Medulla oblongata (tissue), 1 donor: Measurements from ENCODE around the gene MYCBP.
"Not testable (repeated sequence)": the region's sequence is repeated elsewhere in the genome, so short reads cannot be mapped to it uniquely, and the experiment has no call there.

Experiments
- DNase-seq: peaks from one replicate; pipeline ENCODE4 v3.0.0-alpha.2; 2015; ENCODE audit errors: extremely low spot score

The MYCBP gene

GRCh38 chr1:38867208-38867607 lies 5.9 kb downstream of the MYCBP start:
- no peak for DNase-seq

- DNase-seq, result no peak
Measured at GRCh38 chr1:38865112-38865715, 7.9 kb downstream of the MYCBP start.

GRCh38 chr1:38860454-38860795 lies 12.7 kb downstream of the MYCBP start:
- peak; percentile 44 for DNase-seq

- peak; percentile 99 for DNase-seq
Measured at GRCh38 chr1:38859561-38860453, 13.3 kb downstream of the MYCBP start, which contains the start of gene RRAGC. Gene RRAGC, minus strand, starts transcription at chr1:38859772. Its CDS starts 126 bp downstream, at chr1:38859646.

GRCh38 chr1:38858833-38859560 lies 14.2 kb downstream of the MYCBP start:
- DNase-seq, result peak; percentile 44

GRCh38 chr1:38852780-38853179 lies 20.4 kb downstream of the MYCBP start:
- no peak for DNase-seq

GRCh38 chr1:38848071-38848470 lies 25.1 kb downstream of the MYCBP start:
- DNase-seq, result peak; percentile 44

- no peak for DNase-seq
Measured at GRCh38 chr1:38846210-38846609, 26.9 kb downstream of the MYCBP start.

GRCh38 chr1:38845088-38845487 lies 28.1 kb downstream of the MYCBP start:
- not testable (repeated sequence) for DNase-seq

GRCh38 chr1:38840281-38840680 lies 32.9 kb downstream of the MYCBP start:
- no peak for DNase-seq

- DNase-seq, result no peak
Measured at GRCh38 chr1:38839363-38839762, 33.8 kb downstream of the MYCBP start.

GRCh38 chr1:38836316-38836715 lies 36.8 kb downstream of the MYCBP start:
- DNase-seq, result not testable (repeated sequence)

- DNase-seq, result peak; percentile 90
Measured at GRCh38 chr1:38834937-38835827, 38.0 kb downstream of the MYCBP start.

GRCh38 chr1:38834221-38834782 lies 38.8 kb downstream of the MYCBP start:
- no peak for DNase-seq

- DNase-seq, result peak; percentile 75
Measured at GRCh38 chr1:38833146-38833545, 40.0 kb downstream of the MYCBP start.

- no peak for DNase-seq
Measured at GRCh38 chr1:38832370-38832734, 40.8 kb downstream of the MYCBP start.

- no peak for DNase-seq
Measured at GRCh38 chr1:38831731-38832369, 41.3 kb downstream of the MYCBP start.

- no peak for DNase-seq
Measured at GRCh38 chr1:38829368-38829767, 43.8 kb downstream of the MYCBP start.

- DNase-seq, result no peak
Measured at GRCh38 chr1:38827318-38827717, 45.8 kb downstream of the MYCBP start.

GRCh38 chr1:38826886-38827285 lies 46.3 kb downstream of the MYCBP start:
- no peak for DNase-seq

- no peak for DNase-seq
Measured at GRCh38 chr1:38826262-38826661, 46.9 kb downstream of the MYCBP start.
